ENCODE data around the gene PTPRN.
"Not testable (repeated sequence)": the region's sequence is repeated elsewhere in the genome, so short reads cannot be mapped to it uniquely, and the experiment has no call there.

PTPRN gene

GRCh38 chr2:219306047-219306446, 3.2 kb downstream of the PTPRN start:
- no peak for DNase-seq

GRCh38 chr2:219304223-219304622, 5.0 kb downstream of the PTPRN start:
- DNase-seq = no peak

GRCh38 chr2:219302412-219302968, 6.7 kb downstream of the PTPRN start:
- no peak for DNase-seq

- DNase-seq = no peak
Measured at GRCh38 chr2:219300022-219300421, 9.2 kb downstream of the PTPRN start.

GRCh38 chr2:219299372-219299760, 9.8 kb downstream of the PTPRN start:
- DNase-seq = no peak

- DNase-seq = peak; percentile 50
Measured at GRCh38 chr2:219298759-219299371, 10.3 kb downstream of the PTPRN start.

- DNase-seq = no peak
Measured at GRCh38 chr2:219297766-219298456, 11.3 kb downstream of the PTPRN start.

- no peak for DNase-seq
Measured at GRCh38 chr2:219296631-219297391, 12.4 kb downstream of the PTPRN start.

- no peak for DNase-seq
Measured at GRCh38 chr2:219296142-219296541, 13.1 kb downstream of the PTPRN start.

GRCh38 chr2:219294356-219295351, 14.5 kb downstream of the PTPRN start:
- DNase-seq = peak; percentile 64

GRCh38 chr2:219293736-219294231, 15.4 kb downstream of the PTPRN start:
- DNase-seq = no peak

GRCh38 chr2:219292616-219293015, 16.6 kb downstream of the PTPRN start:
- DNase-seq = no peak

- no peak for DNase-seq
Measured at GRCh38 chr2:219291910-219292490, 17.2 kb downstream of the PTPRN start.

- no peak for DNase-seq
Measured at GRCh38 chr2:219291394-219291793, 17.8 kb downstream of the PTPRN start.

- no peak for DNase-seq
Measured at GRCh38 chr2:219290381-219291171, 18.6 kb downstream of the PTPRN start.

GRCh38 chr2:219289537-219290361, 19.5 kb downstream of the PTPRN start:
- peak; percentile 89 for DNase-seq

- no peak for DNase-seq
Measured at GRCh38 chr2:219289195-219289536, 20.0 kb downstream of the PTPRN start.

- DNase-seq = no peak
Measured at GRCh38 chr2:219287580-219288265, 21.5 kb downstream of the PTPRN start.

GRCh38 chr2:219287116-219287440, 22.1 kb downstream of the PTPRN start:
- DNase-seq = not testable (repeated sequence)

Data from NCI-H226 (cell line).